GM12878 (cell line): Measurements from ENCODE around the gene DCAF11. TPM values are rescaled to one million over a fixed set of nuclear protein-coding genes. Genes with fewer than 3 reads are reported as not detected.

Experiments used
- ATAC-seq: fragments of 200-7000 bp; cut with Tn5 transposase; 3 replicates; pipeline ENCODE4 v1.9.1; 2020; ENCODE audit warnings: mild to moderate bottlenecking, moderate library complexity
- BruUV-seq: library from RNA; stranded (reverse); fragments of 400-500 nt; replicated peaks from 2 replicates; lab custom pipeline; 2021; lab: Mats Ljungman, UMichigan
- CTCF ChIA-PET: fragments of 300-600 bp; sonication (Branson Sonifier 250); formaldehyde crosslinking; extraction: SDS; loops from one replicate; lab custom pipeline; 2021; ENCODE audit warnings: inconsistent platforms; lab: Yijun Ruan, JAX
- POLR2A ChIA-PET: fragments of 350-600 bp; formaldehyde crosslinking; extraction: SDS; loops from one replicate; lab custom pipeline; 2021; ENCODE audit warnings: inconsistent platforms; lab: Charles Lee
- RAD21 ChIA-PET: fragments of 300-600 bp; sonication (Branson Sonifier 250); formaldehyde crosslinking; loops from one replicate; lab custom pipeline; 2023; ENCODE audit warnings: antibody characterized with exemption; ENCODE audit not compliant: unreplicated experiment; lab: Charles Lee
- SMC1A ChIA-PET: fragments of 300-600 bp; sonication (Branson Sonifier 250); formaldehyde crosslinking; loops from one replicate; lab custom pipeline; 2023; ENCODE audit not compliant: unreplicated experiment, uncharacterized antibody; lab: Charles Lee
- DNase-seq: peaks from one replicate; pipeline ENCODE4 v3.0.0-alpha.2; 2011; ENCODE audit warnings: low read depth, low spot score
- FAIRE-seq: peaks from 3 replicates; lab custom pipeline; 2011; peaks lifted over from hg19 to GRCh38; lab: Jason Lieb, UNC
- H2AFZ ChIP-seq: 2 replicates; pipeline ENCODE4 v1.6.0; 2011; ENCODE audit warnings: low read depth, low read length, control low read depth; ENCODE audit not compliant: control insufficient read depth
- H3K27ac ChIP-seq: 2 replicates; pipeline ENCODE4 v1.5.1; 2011; ENCODE audit warnings: control low read depth; ENCODE audit not compliant: control insufficient read depth, insufficient read depth
- H3K27me3 ChIP-seq, 2 experiments: replicated peaks in 1 of 2; 2 replicates each; pipeline versions ENCODE4 v1.6.0 to v1.6.1; 2011; ENCODE audit warnings: low read length in 1 of 2; ENCODE audit not compliant: control insufficient read depth in 2 of 2, insufficient read depth in 2 of 2
- H3K36me3 ChIP-seq, 2 experiments: 2 replicates each; pipeline ENCODE4 v1.5.1; 2011; ENCODE audit warnings: low read length in 1 of 2; ENCODE audit not compliant: control insufficient read depth in 2 of 2, insufficient read depth in 2 of 2
- H3K4me1 ChIP-seq: 2 replicates; pipeline ENCODE4 v1.6.1; 2011; ENCODE audit warnings: mild to moderate bottlenecking, low read length, moderate library complexity, mixed read lengths; ENCODE audit not compliant: control insufficient read depth, insufficient read depth
- H3K4me2 ChIP-seq: 2 replicates; pipeline ENCODE4 v1.6.0; 2011; ENCODE audit warnings: control low read depth; ENCODE audit not compliant: control insufficient read depth, insufficient read depth
- H3K4me3 ChIP-seq: fragments of 200-600 bp; sonication (generic); 2 replicates; pipeline ENCODE4 v1.5.1; 2016
- H3K79me2 ChIP-seq: 2 replicates; pipeline ENCODE4 v1.6.0; 2011; ENCODE audit warnings: low read length; ENCODE audit not compliant: control insufficient read depth, insufficient read depth
- H3K9ac ChIP-seq: 2 replicates; pipeline ENCODE4 v1.8.0; 2011; ENCODE audit warnings: low read length, control low read depth, mixed read lengths; ENCODE audit not compliant: control insufficient read depth, insufficient read depth
- H3K9me3 ChIP-seq: replicated peaks from 3 replicates; pipeline ENCODE4 v1.5.1; 2011; ENCODE audit warnings: mild to moderate bottlenecking, low read length; ENCODE audit not compliant: control insufficient read depth, insufficient read depth
- H4K20me1 ChIP-seq: 2 replicates; pipeline ENCODE4 v1.6.0; 2011; ENCODE audit not compliant: control insufficient read depth, insufficient read depth
- EP300 ChIP-seq, 2 experiments: fragments of 150-350 bp in 1 of 2; IDR thresholded peaks; 2 replicates each; pipeline ENCODE4 v1.6.1; 2011 to 2012; ENCODE audit warnings: low read depth in 2 of 2, low read length in 2 of 2, borderline replicate concordance in 1 of 2, improper control_type of control experiment in 1 of 2, inconsistent platforms in 1 of 2; ENCODE audit not compliant: control insufficient read depth in 1 of 2
- SMAD5 ChIP-seq: IDR thresholded peaks from 2 replicates; pipeline ENCODE4 v1.6.1; 2016; ENCODE audit warnings: antibody characterized with exemption, low read depth
- WGBS: methylation state at CpG from one replicate; pipeline ENCODE4 v1.1.6; 2016; ENCODE audit warnings: low lambda C conversion rate; ENCODE audit not compliant: insufficient replicate concordance, insufficient coverage; ENCODE audit errors: missing lambda C conversion rate; 5-methylcytosine and 5-hydroxymethylcytosine counted together
- in situ Hi-C: fragments of 300-500 bp; cut with MboI; formaldehyde crosslinking; loops from 9 replicates; pipeline ENCODE4 v1.14.3; 2018; ENCODE audit warnings: mixed read lengths
- intact Hi-C: fragments of 100-400 bp; cut with micrococcal nuclease; formaldehyde crosslinking; loops from one replicate; pipeline ENCODE4 v1.14.2; 2022; ENCODE audit not compliant: unreplicated experiment
- polyA plus RNA-seq, 11 experiments: library from polyadenylated mRNA; depleted of rRNA in 4 of 11; unstranded in 6 of 11; stranded (reverse) in 5 of 11; fragments of >200 nt; fragmentation: Nextera tagmentation in 4 of 11; fragmentation: Illumina TruSeq in 1 of 11; extraction: Ambion mirVana in 4 of 11; extraction: Trizol in 1 of 11; gene quantifications; 1 replicate in 1 of 11; 2 replicates in 10 of 11; pipeline versions ENCODE4 v1.2.1 to v1.2.3, GENCODE V29; 2011 to 2016; ENCODE audit warnings: inconsistent platforms in 2 of 11, missing spikeins in 2 of 11, low read depth in 1 of 11
- total RNA-seq, 4 experiments: library from RNA; depleted of rRNA in 3 of 4; stranded (reverse); fragments of >200 nt in 3 of 4; fragmentation: Illumina TruSeq in 1 of 4; extraction: Trizol in 1 of 4; gene quantifications; 2 replicates each; pipeline versions ENCODE4 v1.2.1 to v1.2.3, GENCODE V29; 2013 to 2021
- TF ChIP-seq, protein P1 (sequence below): fragments of 150-350 bp; IDR thresholded peaks from 2 replicates; pipeline ENCODE4 v1.6.1; 2014; ENCODE audit warnings: mild to moderate bottlenecking, low read depth, low read length

DCAF11 gene
- total and polyA plus RNA-seq, 10 of the 15 experiments (the other 5 are each of a cell fraction or from before 2014, with no cell fraction given) = 13.4 to 91.2 (median 68.7) TPM

DNA sequence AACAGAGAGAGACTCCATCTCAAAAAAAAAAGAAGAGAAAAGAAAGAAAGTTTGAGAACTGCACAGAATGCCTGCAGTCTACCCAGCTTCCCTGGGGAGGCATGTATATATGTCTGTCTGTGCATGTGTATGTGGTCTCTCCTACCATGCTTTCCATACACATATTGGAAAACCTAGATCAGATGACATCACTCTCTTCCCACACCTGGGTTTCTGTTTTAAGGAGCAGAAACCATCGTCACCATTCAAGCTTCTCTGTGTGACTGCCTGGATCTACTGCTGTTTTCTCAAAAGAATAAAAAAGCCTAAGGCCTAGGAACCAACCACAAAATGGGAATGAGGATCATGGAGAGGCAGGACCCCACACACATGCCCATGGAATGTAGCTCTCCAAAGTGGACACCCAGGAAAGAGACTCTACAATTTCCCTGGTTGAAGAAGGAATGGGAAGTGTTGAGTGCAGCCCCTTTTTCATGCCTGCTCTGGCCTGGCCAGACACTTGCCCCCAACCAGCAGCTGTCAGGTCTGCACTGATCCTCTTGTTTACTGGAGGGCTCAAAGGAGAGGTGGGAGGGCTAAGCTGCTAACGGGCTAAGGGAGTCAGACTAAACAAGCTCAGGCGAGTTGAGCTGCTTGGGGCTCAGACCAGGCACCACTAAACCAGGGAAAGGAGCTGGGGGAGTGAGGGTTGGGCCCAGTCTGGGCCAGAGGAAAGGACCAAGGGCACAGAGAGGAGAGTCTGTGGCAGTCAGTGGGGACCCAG is 28.2 kb upstream of the DCAF11 start:
- H3K27ac ChIP-seq = no peak overlapping the region
- no peaks in the 10 kb centered on the region for H3K36me3 ChIP-seq
- H2AFZ ChIP-seq = no peak overlapping the region
- intact Hi-C loops = no loop called here
- SMC1A ChIA-PET = interaction anchor here (1.1 to 2.6 kb wide), 3 partner anchors 22 to 75 kb away, joined by 3 to 8 read pairs (median 4); partner anchors contain the start of gene IRF9
- in situ Hi-C loops = loop anchor here (5.0 kb wide), 1 partner anchor 74 kb away; no protein-coding TSS in a partner anchor
- H3K9me3 ChIP-seq = no peaks in the 10 kb centered on the region
- no peaks in the 10 kb centered on the region for H4K20me1 ChIP-seq
- H3K4me3 ChIP-seq = no peak overlapping the region
- no peak overlapping the region for H3K4me2 ChIP-seq
- RAD21 ChIA-PET = interaction anchor here (1.0 to 1.3 kb wide), 3 partner anchors 19 to 28 kb away, joined by 3 to 6 read pairs (median 5); no protein-coding TSS in a partner anchor
- TF ChIP-seq EP300 (IDR thresholded peaks at IDR 0.05; ENCODE audit: borderline replicate concordance in 1 of 2, control insufficient read depth in 1 of 2, low read depth in 2 of 2, low read length in 2 of 2) (no peak), SMAD5 (no peak)
- TF ChIP-seq, protein P1, sequence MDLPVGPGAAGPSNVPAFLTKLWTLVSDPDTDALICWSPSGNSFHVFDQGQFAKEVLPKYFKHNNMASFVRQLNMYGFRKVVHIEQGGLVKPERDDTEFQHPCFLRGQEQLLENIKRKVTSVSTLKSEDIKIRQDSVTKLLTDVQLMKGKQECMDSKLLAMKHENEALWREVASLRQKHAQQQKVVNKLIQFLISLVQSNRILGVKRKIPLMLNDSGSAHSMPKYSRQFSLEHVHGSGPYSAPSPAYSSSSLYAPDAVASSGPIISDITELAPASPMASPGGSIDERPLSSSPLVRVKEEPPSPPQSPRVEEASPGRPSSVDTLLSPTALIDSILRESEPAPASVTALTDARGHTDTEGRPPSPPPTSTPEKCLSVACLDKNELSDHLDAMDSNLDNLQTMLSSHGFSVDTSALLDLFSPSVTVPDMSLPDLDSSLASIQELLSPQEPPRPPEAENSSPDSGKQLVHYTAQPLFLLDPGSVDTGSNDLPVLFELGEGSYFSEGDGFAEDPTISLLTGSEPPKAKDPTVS = no peak
- no peak overlapping the region for H3K9ac ChIP-seq
- POLR2A ChIA-PET = interaction anchor here (1.0 kb wide), 1 partner anchor 20 kb away, joined by 3 read pairs; no protein-coding TSS in a partner anchor
- 0 out of 2 replicates have a peak, but pooled peaks cover 3% of the 10 kb centered on the region for H3K4me1 ChIP-seq
- ATAC-seq (no peak), DNase-seq (no peak), FAIRE-seq (no peak)
- H3K79me2 ChIP-seq = no peaks in the 10 kb centered on the region
- 69% methylated on average over 3 of the region's 3 CpGs for WGBS
- H3K27me3 ChIP-seq = no peaks in the 10 kb centered on the region
- CTCF ChIA-PET = interaction anchor here (0.6 to 3.2 kb wide), 5 partner anchors 16 to 496 kb away, joined by 3 to 17 read pairs (median 4); partner anchors contain the start of gene IRF9
- BruUV-seq = no TSS peak
